A549 (cell line): ENCODE results near the gene APCDD1. TPM values are rescaled to one million over a fixed set of nuclear protein-coding genes. Genes with fewer than 3 reads are reported as not detected.

Experiments used
- ATAC-seq, 2 experiments: fragments of 200-7000 bp in 1 of 2; fragments of >200 bp in 1 of 2; cut with Nextera tagmentation in 1 of 2; cut with Tn5 transposase in 1 of 2; 3 replicates each; pipeline versions ENCODE4 v1.8.0 to v1.9.1; 2018 to 2020; ENCODE audit warnings: mild to moderate bottlenecking in 1 of 2, moderate library complexity in 1 of 2
- CTCF ChIA-PET: fragments of 300-600 bp; sonication (Branson Sonifier 250); formaldehyde crosslinking; extraction: SDS; loops from one replicate; lab custom pipeline; 2021; ENCODE audit warnings: antibody characterized with exemption, inconsistent platforms; lab: Yijun Ruan, JAX
- POLR2A ChIA-PET: fragments of 350-600 bp; formaldehyde crosslinking; extraction: SDS; loops from one replicate; lab custom pipeline; 2021; ENCODE audit warnings: antibody characterized with exemption, inconsistent platforms; lab: Yijun Ruan, JAX
- DNase-seq, 2 experiments: peaks; one replicate each; pipeline versions ENCODE4 v3.0.0 to v3.0.0-alpha.2; 2011 to 2016; ENCODE audit warnings: low read depth in 1 of 2, low spot score in 1 of 2
- FAIRE-seq: peaks from 2 replicates; lab custom pipeline; 2011; peaks lifted over from hg19 to GRCh38; lab: Jason Lieb, UNC
- H3K27ac ChIP-seq, 2 experiments: fragments of >200 bp; sonication (Bioruptor Twin); formaldehyde crosslinking; 3 replicates each; pipeline ENCODE4 v1.5.1; 2016 to 2017
- H3K4me1 ChIP-seq: fragments of >200 bp; sonication (Bioruptor Twin); formaldehyde crosslinking; 3 replicates; pipeline ENCODE4 v1.6.1; 2016
- H3K4me2 ChIP-seq: fragments of >200 bp; sonication (Bioruptor Twin); formaldehyde crosslinking; 3 replicates; pipeline ENCODE4 v1.6.1; 2016
- H3K4me3 ChIP-seq: fragments of >200 bp; sonication (Bioruptor Twin); formaldehyde crosslinking; 3 replicates; pipeline ENCODE4 v1.5.1; 2016
- H3K9me3 ChIP-seq: fragments of >200 bp; sonication (Bioruptor Twin); formaldehyde crosslinking; 3 replicates; pipeline ENCODE4 v1.6.1; 2016
- CBX2 ChIP-seq: fragments of 200-600 bp; sonication (generic); IDR thresholded peaks from 2 replicates; pipeline ENCODE4 v1.6.1; 2016; ENCODE audit warnings: low read depth, mild to moderate bottlenecking, borderline replicate concordance
- CBX8 ChIP-seq: fragments of 200-600 bp; sonication (generic); IDR thresholded peaks from 2 replicates; pipeline ENCODE4 v1.6.1; 2016
- EHMT2 ChIP-seq: fragments of 200-600 bp; sonication (generic); IDR thresholded peaks from 2 replicates; pipeline ENCODE4 v1.6.1; 2016; ENCODE audit warnings: antibody characterized with exemption, low read depth, mild to moderate bottlenecking, moderate library complexity
- FOSB ChIP-seq: fragments of 250-450 bp; sonication (Bioruptor Pico); IDR thresholded peaks from 2 replicates; pipeline ENCODE4 v1.5.0; 2020; ENCODE audit warnings: mild to moderate bottlenecking, moderate library complexity
- FOXS1 ChIP-seq: fragments of 250-450 bp; sonication (Bioruptor Pico); IDR thresholded peaks from 2 replicates; pipeline ENCODE4 v1.5.0; 2020; ENCODE audit warnings: mild to moderate bottlenecking, moderate library complexity
- GATA3 ChIP-seq: IDR thresholded peaks from 2 replicates; pipeline ENCODE4 v1.6.1; 2012; ENCODE audit warnings: borderline replicate concordance
- HOXA7 ChIP-seq: fragments of 250-450 bp; sonication (Bioruptor Pico); IDR thresholded peaks from 2 replicates; pipeline ENCODE4 v1.5.0; 2020; ENCODE audit warnings: mild to moderate bottlenecking, moderate library complexity
- HOXB5 ChIP-seq: fragments of 250-450 bp; sonication (Bioruptor Pico); IDR thresholded peaks from 2 replicates; pipeline ENCODE4 v1.5.0; 2020; ENCODE audit warnings: mild to moderate bottlenecking, moderate library complexity
- JUN ChIP-seq, 2 experiments: fragments of >200 bp; sonication (Bioruptor Twin); formaldehyde crosslinking; IDR thresholded peaks; 2 replicates in 1 of 2; 3 replicates in 1 of 2; pipeline ENCODE4 v1.6.1; 2016 to 2017
- KDM5A ChIP-seq: fragments of 200-600 bp; sonication (generic); IDR thresholded peaks from 2 replicates; pipeline ENCODE4 v1.6.1; 2016; ENCODE audit warnings: antibody characterized with exemption, mild to moderate bottlenecking
- MAZ ChIP-seq: fragments of 150-350 bp; IDR thresholded peaks from 2 replicates; pipeline ENCODE4 v1.6.1; 2014; ENCODE audit warnings: antibody characterized with exemption, low read depth, low read length, borderline replicate concordance
- MYC ChIP-seq: IDR thresholded peaks from 2 replicates; pipeline ENCODE4 v1.6.1; 2012; ENCODE audit warnings: mild to moderate bottlenecking, inconsistent platforms, low read length, improper control_type of control experiment, borderline replicate concordance
- NFE2L2 ChIP-seq: fragments of 150-350 bp; conservative IDR thresholded peaks from 2 replicates; pipeline ENCODE4 v1.6.1; 2014; ENCODE audit warnings: low read length
- NPAS2 ChIP-seq: fragments of 250-450 bp; sonication (Bioruptor Pico); IDR thresholded peaks from 2 replicates; pipeline ENCODE4 v1.8.0; 2022; ENCODE audit warnings: mild to moderate bottlenecking, moderate library complexity, borderline replicate concordance
- RAD21 ChIP-seq, 2 experiments: fragments of >200 bp in 1 of 2; sonication (Bioruptor Twin) in 1 of 2; formaldehyde crosslinking in 1 of 2; IDR thresholded peaks in 1 of 2; conservative IDR thresholded peaks in 1 of 2; 2 replicates in 1 of 2; 3 replicates in 1 of 2; pipeline ENCODE4 v1.6.1; 2012 to 2018; ENCODE audit warnings: inconsistent platforms in 1 of 2
- RCOR1 ChIP-seq: fragments of 150-350 bp; IDR thresholded peaks from 2 replicates; pipeline ENCODE4 v1.6.1; 2014; ENCODE audit warnings: antibody characterized with exemption, low read length, low read depth
- RFX5 ChIP-seq: fragments of 450-650 bp; IDR thresholded peaks from 2 replicates; pipeline ENCODE4 v1.7.1; 2014; ENCODE audit warnings: antibody characterized with exemption, mild to moderate bottlenecking, moderate library complexity
- RNF2 ChIP-seq: fragments of 200-600 bp; sonication (generic); IDR thresholded peaks from 2 replicates; pipeline ENCODE4 v1.6.1; 2016; ENCODE audit warnings: low read depth, mild to moderate bottlenecking, antibody characterized with exemption, moderate library complexity, borderline replicate concordance
- TP53 ChIP-seq: fragments of 250-450 bp; sonication (Bioruptor Pico); IDR thresholded peaks from 2 replicates; pipeline ENCODE4 v1.5.0; 2021; ENCODE audit warnings: mild to moderate bottlenecking, moderate library complexity
- ZSCAN20 ChIP-seq: fragments of 250-450 bp; sonication (Bioruptor Pico); IDR thresholded peaks from 2 replicates; pipeline ENCODE4 v1.8.0; 2022; ENCODE audit warnings: mild to moderate bottlenecking, moderate library complexity
- WGBS: methylation state at CpG from one replicate; pipeline ENCODE4 v1.1.6; 2017; ENCODE audit errors: missing lambda C conversion rate; 5-methylcytosine and 5-hydroxymethylcytosine counted together
- polyA plus RNA-seq, 4 experiments: library from polyadenylated mRNA; depleted of rRNA in 3 of 4; stranded (reverse); fragments of >200 nt; fragmentation: RNase III in 1 of 4; extraction: RNeasy Plus Mini Kit Qiagen cat#74134 plus additional on column Dnase treatment in 1 of 4; gene quantifications; 2 replicates in 3 of 4; 3 replicates in 1 of 4; pipeline ENCODE4 v1.2.3, GENCODE V29; 2011 to 2017
- TF ChIP-seq, protein P1 (sequence below): fragments of 250-450 bp; sonication (Bioruptor Pico); IDR thresholded peaks from 2 replicates; pipeline ENCODE4 v1.5.0; 2021; ENCODE audit warnings: mild to moderate bottlenecking, moderate library complexity, borderline replicate concordance
- TF ChIP-seq, protein P2 (sequence below): fragments of >200 bp; sonication (Bioruptor Twin); formaldehyde crosslinking; IDR thresholded peaks from 2 replicates; pipeline ENCODE4 v1.6.1; 2016
- TF ChIP-seq, protein P3 (sequence below): fragments of 150-350 bp; IDR thresholded peaks from 2 replicates; pipeline ENCODE4 v1.6.1; 2014; ENCODE audit warnings: low read depth, mild to moderate bottlenecking, low read length
- TF ChIP-seq, protein P4 (sequence below): fragments of 200-600 bp; sonication (generic); IDR thresholded peaks from 2 replicates; pipeline ENCODE4 v1.6.1; 2016; ENCODE audit warnings: antibody characterized with exemption, mild to moderate bottlenecking, moderate library complexity
- TF ChIP-seq, protein P5 (sequence below): fragments of 250-450 bp; sonication (Bioruptor Pico); IDR thresholded peaks from 2 replicates; pipeline ENCODE4 v1.5.0; 2020; ENCODE audit warnings: low read depth, mild to moderate bottlenecking, moderate library complexity

Gene APCDD1
- polyA plus RNA-seq, 2 of the 4 experiments (the other 2 are of a cell fraction) = not detected

DNA sequence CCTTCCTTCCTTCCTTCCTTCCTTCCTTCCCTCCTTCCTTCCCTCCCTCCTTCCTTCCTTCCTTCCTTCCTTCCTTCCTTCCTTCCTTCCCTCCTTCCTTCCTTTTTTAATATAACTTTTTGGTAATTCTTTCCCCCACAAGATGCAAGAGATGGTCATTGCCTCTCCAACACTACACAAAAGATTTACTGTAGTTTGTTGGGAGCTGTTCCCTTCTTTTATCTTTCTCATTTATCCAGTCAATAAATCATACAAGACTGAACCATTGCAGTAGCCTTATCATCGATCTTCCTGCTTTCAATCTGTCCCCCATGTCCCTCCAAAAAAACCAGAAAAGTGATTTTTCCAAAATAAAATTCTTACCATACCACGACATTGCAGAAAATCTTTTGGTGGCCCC, 8.2 kb downstream of the APCDD1 start:
- CTCF ChIA-PET = no interaction called here
- no peaks in the 10 kb centered on the region for H3K9me3 ChIP-seq
- H3K4me1 ChIP-seq = no peaks in the 10 kb centered on the region
- no peak for DNase-seq
- no peak overlapping the region for H3K4me2 ChIP-seq
- WGBS = 0% methylated on average over 2 of the region's 2 CpGs
- no peak for TF ChIP-seq TP53 (CRISPR knock-in tag)
- no peak for TF ChIP-seq JUN (IDR thresholded peaks at IDR 0.05)
- TF ChIP-seq, all 56 proteins: peak for 0
- FAIRE-seq (no peak), ATAC-seq (no peak)
- Histone ChIP-seq H3K4me3 (no peak overlapping the region), H3K27ac (no peak overlapping the region)
- POLR2A ChIA-PET = no interaction called here

DNA sequence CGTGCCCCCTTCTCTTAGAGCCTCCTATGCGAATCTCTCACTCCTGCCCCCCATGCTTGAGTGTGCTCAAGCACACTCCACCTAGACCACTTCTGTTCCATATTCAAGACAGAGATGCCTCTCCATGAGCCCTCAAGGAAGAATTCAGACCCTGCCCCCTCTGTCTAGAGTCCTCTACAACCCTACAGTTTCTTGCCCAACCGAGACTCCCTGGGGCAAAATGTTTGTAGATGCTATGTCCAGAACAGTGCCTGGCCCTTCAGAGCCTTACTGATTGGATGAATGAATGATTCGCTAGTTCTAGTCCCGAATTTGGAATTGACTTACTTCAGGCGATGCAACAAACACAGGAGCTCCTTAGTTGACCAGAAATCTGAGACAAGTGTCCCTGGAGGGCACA, 8.7 kb downstream of the APCDD1 start:
- POLR2A ChIA-PET = no interaction called here

DNA sequence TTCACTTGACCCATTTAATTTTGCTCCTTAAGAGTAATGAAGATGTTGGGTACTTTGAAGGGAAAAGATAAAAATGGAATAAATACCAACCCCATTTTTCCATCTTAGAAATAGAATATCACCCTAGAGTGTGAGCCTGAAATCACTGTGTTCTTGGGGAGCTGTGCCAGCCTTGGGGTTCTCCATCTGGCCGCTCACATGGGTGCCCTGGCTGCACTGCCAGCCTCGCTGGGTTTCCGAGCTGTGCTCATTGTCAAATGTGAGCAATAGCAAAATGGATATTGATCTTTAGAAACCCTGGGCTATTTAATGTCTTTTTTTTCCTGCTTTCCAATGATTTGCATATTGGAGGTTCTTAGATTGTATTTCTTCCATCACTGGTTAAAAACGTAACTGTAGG, 9.3 kb downstream of the APCDD1 start:
- Histone ChIP-seq H3K4me3 (no peak overlapping the region), H3K27ac (no peak overlapping the region), H3K4me1 (no peaks in the 10 kb centered on the region), H3K4me2 (no peak overlapping the region), H3K9me3 (no peaks in the 10 kb centered on the region)
- TF ChIP-seq, protein P1, sequence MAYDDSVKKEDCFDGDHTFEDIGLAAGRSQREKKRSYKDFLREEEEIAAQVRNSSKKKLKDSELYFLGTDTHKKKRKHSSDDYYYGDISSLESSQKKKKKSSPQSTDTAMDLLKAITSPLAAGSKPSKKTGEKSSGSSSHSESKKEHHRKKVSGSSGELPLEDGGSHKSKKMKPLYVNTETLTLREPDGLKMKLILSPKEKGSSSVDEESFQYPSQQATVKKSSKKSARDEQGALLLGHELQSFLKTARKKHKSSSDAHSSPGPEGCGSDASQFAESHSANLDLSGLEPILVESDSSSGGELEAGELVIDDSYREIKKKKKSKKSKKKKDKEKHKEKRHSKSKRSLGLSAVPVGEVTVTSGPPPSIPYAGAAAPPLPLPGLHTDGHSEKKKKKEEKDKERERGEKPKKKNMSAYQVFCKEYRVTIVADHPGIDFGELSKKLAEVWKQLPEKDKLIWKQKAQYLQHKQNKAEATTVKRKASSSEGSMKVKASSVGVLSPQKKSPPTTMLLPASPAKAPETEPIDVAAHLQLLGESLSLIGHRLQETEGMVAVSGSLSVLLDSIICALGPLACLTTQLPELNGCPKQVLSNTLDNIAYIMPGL (CRISPR knock-in tag) = no peak
- TF ChIP-seq GATA3 (no peak), NPAS2 (CRISPR knock-in tag) (no peak), NFE2L2 (no peak), MAZ (no peak), KDM5A (no peak), ZSCAN20 (no peak), RFX5 (no peak), EHMT2 (no peak)
- TF ChIP-seq, protein P2, sequence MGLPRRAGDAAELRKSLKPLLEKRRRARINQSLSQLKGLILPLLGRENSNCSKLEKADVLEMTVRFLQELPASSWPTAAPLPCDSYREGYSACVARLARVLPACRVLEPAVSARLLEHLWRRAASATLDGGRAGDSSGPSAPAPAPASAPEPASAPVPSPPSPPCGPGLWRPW = no peak
- ChIA-PET POLR2A (no interaction called here), CTCF (no interaction called here)
- no peak for FAIRE-seq
- 24% methylated on average over 4 of the region's 4 CpGs for WGBS
- ATAC-seq = no peak
- DNase-seq = no peak

More for the DNA sequence above, 8.7 kb downstream of the APCDD1 start:
- Histone ChIP-seq H3K27ac (no peak overlapping the region), H3K4me3 (no peak overlapping the region)
- DNase-seq = no peak
- TF ChIP-seq, protein P3, sequence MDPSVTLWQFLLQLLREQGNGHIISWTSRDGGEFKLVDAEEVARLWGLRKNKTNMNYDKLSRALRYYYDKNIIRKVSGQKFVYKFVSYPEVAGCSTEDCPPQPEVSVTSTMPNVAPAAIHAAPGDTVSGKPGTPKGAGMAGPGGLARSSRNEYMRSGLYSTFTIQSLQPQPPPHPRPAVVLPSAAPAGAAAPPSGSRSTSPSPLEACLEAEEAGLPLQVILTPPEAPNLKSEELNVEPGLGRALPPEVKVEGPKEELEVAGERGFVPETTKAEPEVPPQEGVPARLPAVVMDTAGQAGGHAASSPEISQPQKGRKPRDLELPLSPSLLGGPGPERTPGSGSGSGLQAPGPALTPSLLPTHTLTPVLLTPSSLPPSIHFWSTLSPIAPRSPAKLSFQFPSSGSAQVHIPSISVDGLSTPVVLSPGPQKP = no peak
- TF ChIP-seq ZSCAN20 = no peak
- TF ChIP-seq NPAS2 (CRISPR knock-in tag) = no peak
- TF ChIP-seq, protein P4, sequence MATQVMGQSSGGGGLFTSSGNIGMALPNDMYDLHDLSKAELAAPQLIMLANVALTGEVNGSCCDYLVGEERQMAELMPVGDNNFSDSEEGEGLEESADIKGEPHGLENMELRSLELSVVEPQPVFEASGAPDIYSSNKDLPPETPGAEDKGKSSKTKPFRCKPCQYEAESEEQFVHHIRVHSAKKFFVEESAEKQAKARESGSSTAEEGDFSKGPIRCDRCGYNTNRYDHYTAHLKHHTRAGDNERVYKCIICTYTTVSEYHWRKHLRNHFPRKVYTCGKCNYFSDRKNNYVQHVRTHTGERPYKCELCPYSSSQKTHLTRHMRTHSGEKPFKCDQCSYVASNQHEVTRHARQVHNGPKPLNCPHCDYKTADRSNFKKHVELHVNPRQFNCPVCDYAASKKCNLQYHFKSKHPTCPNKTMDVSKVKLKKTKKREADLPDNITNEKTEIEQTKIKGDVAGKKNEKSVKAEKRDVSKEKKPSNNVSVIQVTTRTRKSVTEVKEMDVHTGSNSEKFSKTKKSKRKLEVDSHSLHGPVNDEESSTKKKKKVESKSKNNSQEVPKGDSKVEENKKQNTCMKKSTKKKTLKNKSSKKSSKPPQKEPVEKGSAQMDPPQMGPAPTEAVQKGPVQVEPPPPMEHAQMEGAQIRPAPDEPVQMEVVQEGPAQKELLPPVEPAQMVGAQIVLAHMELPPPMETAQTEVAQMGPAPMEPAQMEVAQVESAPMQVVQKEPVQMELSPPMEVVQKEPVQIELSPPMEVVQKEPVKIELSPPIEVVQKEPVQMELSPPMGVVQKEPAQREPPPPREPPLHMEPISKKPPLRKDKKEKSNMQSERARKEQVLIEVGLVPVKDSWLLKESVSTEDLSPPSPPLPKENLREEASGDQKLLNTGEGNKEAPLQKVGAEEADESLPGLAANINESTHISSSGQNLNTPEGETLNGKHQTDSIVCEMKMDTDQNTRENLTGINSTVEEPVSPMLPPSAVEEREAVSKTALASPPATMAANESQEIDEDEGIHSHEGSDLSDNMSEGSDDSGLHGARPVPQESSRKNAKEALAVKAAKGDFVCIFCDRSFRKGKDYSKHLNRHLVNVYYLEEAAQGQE = no peak
- no peak for TF ChIP-seq RAD21 (conservative IDR thresholded peaks at IDR 0.05 in 1 of 2, IDR thresholded peaks at IDR 0.05 in 1 of 2)
- TF ChIP-seq, protein P5, sequence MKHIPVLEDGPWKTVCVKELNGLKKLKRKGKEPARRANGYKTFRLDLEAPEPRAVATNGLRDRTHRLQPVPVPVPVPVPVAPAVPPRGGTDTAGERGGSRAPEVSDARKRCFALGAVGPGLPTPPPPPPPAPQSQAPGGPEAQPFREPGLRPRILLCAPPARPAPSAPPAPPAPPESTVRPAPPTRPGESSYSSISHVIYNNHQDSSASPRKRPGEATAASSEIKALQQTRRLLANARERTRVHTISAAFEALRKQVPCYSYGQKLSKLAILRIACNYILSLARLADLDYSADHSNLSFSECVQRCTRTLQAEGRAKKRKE (CRISPR knock-in tag) = no peak
- TF ChIP-seq CBX8 = no peak
- TF ChIP-seq, protein P1 (CRISPR knock-in tag) = no peak
- no peak for TF ChIP-seq MAZ
- no peak for TF ChIP-seq FOSB (CRISPR knock-in tag)
- TF ChIP-seq FOXS1 (CRISPR knock-in tag) = no peak
- TF ChIP-seq RNF2 = no peak
- TF ChIP-seq RCOR1 = no peak
- TF ChIP-seq MYC = no peak
- no peak for TF ChIP-seq HOXA7 (CRISPR knock-in tag)
- TF ChIP-seq HOXB5 (CRISPR knock-in tag) = no peak
- no peak for TF ChIP-seq CBX2
- TF ChIP-seq, all 56 proteins: peak for 0
- CTCF ChIA-PET = no interaction called here
- no peak for ATAC-seq
- 22% methylated on average over 4 of the region's 6 CpGs for WGBS
- Histone ChIP-seq H3K4me2 (no peak overlapping the region), H3K9me3 (no peaks in the 10 kb centered on the region), H3K4me1 (no peaks in the 10 kb centered on the region)
- no peak for FAIRE-seq
